ENCODE data around the gene MTCL1.

DNA sequence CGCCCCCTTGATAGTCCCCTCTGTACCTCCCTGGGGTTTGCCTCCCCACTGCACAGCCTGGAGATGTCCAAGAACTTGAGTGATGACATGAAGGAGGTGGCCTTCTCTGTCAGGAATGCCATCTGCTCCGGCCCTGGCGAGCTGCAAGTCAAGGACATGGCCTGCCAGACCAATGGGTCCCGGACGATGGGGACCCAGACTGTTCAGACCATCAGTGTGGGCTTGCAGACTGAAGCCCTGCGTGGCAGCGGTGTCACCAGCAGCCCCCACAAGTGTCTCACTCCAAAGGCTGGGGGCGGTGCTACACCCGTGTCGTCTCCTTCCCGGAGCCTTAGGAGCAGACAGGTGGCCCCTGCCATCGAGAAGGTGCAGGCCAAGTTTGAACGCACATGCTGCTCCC is 119.9 kb downstream of the MTCL1 start:
- TF ChIP-seq CTCF (conservative IDR thresholded peaks at IDR 0.05; ENCODE audit: low read length) (no peak), EZH2phosphoT487 (IDR thresholded peaks at IDR 0.05; ENCODE audit: borderline replicate concordance) (no peak)

Measured in Loucy (cell line).